T-helper 2 cell (primary cell): Measurements from ENCODE around the gene PIK3IP1.
A peak's percentile ranks its signal among the peaks of the same experiment; 100 is the strongest.

Experiments used
- DNase-seq, 5 experiments: peaks; one replicate each; pipeline versions ENCODE4 v3.0.0 to v3.0.0-alpha.2; 2012 to 2022

PIK3IP1 gene

GRCh38 chr22:31278151-31278621 is 14.1 kb downstream of the PIK3IP1 start:
- DNase-seq = no peak

- peak in 1 of 5 experiments; percentile 48 for DNase-seq
These were observed 14.5 kb downstream of the PIK3IP1 start for GRCh38 chr22:31277741-31278140.

GRCh38 chr22:31276426-31277167 is 15.7 kb downstream of the PIK3IP1 start:
- no peak for DNase-seq

- DNase-seq = no peak
These were observed 16.7 kb downstream of the PIK3IP1 start for GRCh38 chr22:31275576-31275975.

DNA sequence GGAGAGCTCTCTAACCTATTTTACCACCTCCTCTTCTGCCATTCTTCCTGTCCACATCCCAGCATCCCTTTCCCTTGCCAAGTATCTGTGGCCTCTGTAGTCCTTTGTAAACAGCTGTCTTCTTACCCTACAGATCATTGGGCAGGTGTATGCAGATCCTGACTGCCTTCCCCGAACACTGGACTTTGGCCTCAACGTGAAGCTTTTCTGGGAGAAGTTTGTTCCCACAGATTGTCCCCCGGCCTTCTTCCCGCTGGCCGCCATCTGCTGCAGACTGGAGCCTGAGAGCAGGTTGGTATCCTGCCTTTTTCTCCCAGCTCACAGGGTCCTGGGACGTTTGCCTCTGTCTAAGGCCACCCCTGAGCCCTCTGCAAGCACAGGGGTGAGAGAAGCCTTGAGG is 17.3 kb downstream of the PIK3IP1 start:
- no peak for DNase-seq

DNA sequence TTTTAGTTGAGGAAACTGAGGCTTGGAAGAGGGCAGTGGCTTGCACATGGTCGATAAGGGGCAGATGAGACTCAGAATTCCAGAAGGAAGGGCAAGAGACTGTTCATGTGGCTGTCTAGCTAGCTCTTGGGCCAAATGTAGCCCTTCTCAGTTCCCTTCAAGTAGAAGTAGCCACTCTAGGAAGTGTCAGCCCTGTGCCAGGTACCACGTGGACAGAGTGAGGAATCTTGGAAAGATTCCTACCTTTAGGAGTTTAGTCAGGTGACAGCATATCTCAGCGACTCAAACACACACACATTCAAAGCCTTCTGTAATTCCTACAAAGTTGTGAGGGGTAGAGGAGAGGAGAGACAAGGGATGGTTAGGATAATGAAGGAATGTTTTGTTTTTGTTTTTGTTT is 18.3 kb downstream of the PIK3IP1 start:
- DNase-seq = no peak

- DNase-seq = peak in 1 of 5 experiments; percentile 67
These were observed 19.5 kb downstream of the PIK3IP1 start for GRCh38 chr22:31272522-31273446.

DNA sequence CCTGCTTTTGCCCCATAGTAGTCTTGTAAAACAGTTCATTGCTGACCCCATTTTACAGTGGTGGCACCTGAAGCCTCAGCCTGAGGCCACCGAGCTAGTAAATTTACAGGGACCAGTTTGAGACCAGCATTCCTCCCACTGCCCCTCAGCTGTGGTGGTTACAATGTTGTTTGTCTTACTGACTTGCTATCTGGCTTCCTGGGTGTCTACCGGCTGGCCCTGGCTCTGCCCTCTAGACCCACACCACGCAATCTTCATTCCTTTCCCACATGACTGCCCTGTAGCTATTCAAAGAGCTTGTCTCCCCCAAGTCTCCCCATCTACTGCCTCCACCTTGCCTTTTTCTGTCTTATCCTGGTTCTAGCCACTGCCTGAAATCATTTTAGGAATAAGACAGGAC is 20.8 kb downstream of the PIK3IP1 start:
- DNase-seq = no peak

DNA sequence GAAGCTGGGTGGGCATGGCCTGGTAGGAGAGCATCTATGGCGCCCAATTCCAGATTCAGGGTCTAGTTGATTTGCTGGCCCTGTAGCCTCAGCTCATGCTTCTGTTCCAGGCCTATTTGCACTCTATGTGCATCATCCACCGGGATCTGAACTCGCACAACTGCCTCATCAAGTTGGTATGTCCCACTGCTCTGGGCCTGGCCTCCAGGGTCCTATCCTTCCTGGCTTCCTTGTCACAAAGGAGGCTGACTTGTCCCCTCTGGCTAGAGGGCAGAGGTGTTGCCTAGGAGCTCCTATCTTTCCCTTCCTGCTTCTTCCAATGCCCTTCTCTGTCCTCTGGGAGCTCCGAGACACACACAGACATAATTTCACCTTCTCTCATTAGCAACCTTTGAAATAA is 21.3 kb downstream of the PIK3IP1 start:
- DNase-seq = no peak

DNA sequence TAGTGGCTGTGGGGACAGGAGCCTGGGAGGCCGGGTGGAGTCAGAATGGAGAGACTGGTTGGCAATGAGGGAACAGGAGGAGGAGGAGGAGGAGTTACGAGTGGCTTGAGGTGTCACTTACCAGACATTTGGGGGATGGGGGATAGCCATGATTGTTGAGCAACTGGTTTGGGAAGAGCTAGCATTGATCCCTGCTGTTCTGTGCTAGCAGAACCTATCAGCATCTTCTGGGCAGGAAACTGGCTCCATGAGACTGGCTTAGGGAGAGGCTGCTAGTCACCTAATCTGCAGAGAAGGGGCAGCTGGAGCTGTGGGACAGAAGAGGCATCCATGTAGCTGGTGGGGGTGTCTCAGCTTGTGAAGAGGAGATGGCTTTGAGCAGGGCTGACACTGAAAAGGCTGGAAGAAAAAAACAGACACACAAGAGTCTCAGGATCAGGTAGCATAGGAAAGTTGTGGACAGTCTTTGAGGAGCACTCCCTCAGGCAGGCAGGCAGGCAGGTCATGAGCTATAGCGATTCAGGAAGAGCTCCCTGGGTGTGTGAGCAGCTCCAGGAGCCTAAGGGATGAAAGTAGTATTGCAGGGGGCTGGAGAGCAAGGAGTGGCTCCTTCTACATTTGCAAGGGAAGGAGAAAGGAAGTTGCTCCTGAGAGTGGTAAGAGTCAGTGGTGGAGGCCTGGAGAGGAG is 22.3 kb downstream of the PIK3IP1 start:
- DNase-seq = no peak

DNA sequence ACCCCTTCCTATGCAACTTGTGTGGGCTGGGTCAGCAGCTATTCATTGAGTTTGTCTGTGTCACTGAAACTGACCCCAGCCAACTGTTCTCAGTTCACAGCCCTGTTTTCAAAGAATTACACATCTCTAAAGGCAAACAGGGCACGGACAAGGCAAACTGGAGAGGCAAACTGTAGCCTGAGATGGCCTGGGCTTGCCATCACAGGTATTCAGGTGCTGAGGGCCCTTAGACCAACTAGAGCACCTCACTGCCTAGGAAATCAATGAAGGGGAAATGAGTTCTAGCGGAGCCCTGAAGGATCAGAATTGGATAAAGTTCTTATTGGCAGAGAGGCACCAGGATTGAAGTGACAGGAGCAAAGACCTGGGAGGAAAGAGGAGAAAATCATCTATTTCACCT is 24.0 kb downstream of the PIK3IP1 start:
- DNase-seq = no peak

- no peak for DNase-seq
These were observed 28.2 kb downstream of the PIK3IP1 start for GRCh38 chr22:31263896-31264640.

DNA sequence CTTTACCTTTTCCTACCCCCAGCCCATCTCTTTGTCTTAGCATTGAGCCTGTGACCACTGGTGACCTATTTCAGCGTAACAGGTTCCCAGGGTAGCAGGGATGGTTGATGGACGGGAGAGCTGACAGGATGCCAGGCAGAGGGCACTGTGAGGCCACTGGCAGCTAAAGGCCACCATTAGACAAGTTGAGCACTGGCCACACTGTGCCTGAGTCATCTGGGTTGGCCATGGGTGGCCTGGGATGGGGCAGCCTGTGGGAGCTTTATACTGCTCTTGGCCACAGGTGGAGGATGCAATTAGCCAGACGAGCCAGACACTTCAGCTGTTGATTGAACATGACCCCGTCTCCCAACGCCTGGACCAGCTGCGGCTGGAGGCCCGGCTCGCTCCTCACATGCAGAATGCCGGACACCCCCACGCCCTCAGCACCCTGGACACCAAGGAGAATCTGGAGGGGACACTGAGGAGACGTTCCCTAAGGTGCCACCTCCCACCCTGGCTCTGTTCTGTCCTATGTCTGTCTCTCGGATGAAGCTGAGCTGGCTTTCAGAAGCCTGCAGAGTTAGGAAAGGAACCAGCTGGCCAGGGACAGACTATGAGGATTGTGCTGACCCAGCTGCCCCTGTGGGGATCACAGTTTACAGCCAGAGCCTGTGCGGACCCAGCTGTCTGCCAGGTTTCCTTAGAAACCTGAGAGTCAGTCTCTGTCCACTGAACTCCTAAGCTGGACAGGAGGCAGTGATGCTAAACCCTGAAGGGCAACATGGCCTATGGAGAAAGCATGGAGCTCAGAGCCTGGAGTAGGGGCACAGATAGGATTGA is 29.8 kb downstream of the PIK3IP1 start:
- DNase-seq = no peak

DNA sequence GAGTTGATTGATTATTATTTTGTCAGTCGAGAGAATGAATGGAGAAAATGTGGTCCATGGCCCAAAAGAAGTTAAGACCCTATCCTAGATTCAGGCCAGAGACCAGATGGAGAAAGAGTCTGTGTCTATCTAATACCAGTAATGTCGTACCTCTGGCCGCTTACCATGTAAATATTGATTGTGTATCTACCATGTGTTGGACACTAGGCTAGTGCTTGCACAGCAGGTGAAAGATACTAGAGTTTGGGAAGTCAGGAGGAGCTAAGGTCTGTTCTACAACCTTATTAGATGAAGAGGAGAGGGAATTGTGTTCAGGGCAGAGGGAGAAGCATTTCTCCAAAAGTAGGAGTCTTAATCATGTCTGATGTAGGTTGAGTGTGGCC is 31.8 kb downstream of the PIK3IP1 start:
- no peak for DNase-seq

- no peak for DNase-seq
These were observed 32.4 kb downstream of the PIK3IP1 start for GRCh38 chr22:31259798-31260473.

GRCh38 chr22:31253949-31254348 is 38.3 kb downstream of the PIK3IP1 start:
- no peak for DNase-seq

- no peak for DNase-seq
These were observed 41.3 kb downstream of the PIK3IP1 start for GRCh38 chr22:31250740-31251600.

- DNase-seq = no peak
These were observed 43.0 kb downstream of the PIK3IP1 start for GRCh38 chr22:31248965-31249958.
